Measurements from ENCODE around the gene NKTR. TPM values are rescaled to one million over a fixed set of nuclear protein-coding genes. Genes with fewer than 3 reads are reported as not detected.

Gene NKTR
- total RNA-seq, 3 donors from 2014 or later, result 132 to 214 (median 175) TPM

DNA sequence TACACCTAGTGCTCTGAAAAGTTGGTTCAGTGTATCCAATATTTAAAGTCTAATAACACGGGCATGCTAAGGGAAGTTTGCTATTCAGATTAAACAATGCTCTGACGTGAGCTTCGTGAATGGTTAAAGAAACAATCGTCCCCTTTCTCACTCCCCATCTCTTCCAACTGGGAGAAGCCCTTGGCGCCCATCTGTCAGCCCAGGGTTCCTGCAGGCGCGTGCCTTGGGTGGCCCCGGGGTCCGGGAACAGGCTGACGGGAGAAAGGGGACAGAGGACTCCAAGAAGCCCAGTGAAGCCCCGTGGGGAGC, 19.1 kb upstream of the NKTR start:
- Histone ChIP-seq H3K27ac (peak overlapping the region; percentile 93), H3K4me3 (peak overlapping the region; percentile 87 to 89 (median 89)), H3K27me3 (no peaks in the 10 kb centered on the region), H3K36me3 (no peaks in the 10 kb centered on the region), H3K9me3 (no peaks in the 10 kb centered on the region), H3K4me1 (peaks cover 0 to 15% of the 10 kb centered on the region in 2 donors)
- no peak for DNase-seq (ENCODE audit: low spot score in 2 of 2)
- TF ChIP-seq, protein P1, sequence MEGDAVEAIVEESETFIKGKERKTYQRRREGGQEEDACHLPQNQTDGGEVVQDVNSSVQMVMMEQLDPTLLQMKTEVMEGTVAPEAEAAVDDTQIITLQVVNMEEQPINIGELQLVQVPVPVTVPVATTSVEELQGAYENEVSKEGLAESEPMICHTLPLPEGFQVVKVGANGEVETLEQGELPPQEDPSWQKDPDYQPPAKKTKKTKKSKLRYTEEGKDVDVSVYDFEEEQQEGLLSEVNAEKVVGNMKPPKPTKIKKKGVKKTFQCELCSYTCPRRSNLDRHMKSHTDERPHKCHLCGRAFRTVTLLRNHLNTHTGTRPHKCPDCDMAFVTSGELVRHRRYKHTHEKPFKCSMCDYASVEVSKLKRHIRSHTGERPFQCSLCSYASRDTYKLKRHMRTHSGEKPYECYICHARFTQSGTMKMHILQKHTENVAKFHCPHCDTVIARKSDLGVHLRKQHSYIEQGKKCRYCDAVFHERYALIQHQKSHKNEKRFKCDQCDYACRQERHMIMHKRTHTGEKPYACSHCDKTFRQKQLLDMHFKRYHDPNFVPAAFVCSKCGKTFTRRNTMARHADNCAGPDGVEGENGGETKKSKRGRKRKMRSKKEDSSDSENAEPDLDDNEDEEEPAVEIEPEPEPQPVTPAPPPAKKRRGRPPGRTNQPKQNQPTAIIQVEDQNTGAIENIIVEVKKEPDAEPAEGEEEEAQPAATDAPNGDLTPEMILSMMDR (IDR thresholded peaks at IDR 0.05), result no peak
- TF ChIP-seq POLR2A (IDR thresholded peaks at IDR 0.05) (no peak), POLR2AphosphoS5 (IDR thresholded peaks at IDR 0.05) (no peak)
- intact Hi-C loops (cut with DNase I; ENCODE audit: low total_unique reads), result no loop called here

DNA sequence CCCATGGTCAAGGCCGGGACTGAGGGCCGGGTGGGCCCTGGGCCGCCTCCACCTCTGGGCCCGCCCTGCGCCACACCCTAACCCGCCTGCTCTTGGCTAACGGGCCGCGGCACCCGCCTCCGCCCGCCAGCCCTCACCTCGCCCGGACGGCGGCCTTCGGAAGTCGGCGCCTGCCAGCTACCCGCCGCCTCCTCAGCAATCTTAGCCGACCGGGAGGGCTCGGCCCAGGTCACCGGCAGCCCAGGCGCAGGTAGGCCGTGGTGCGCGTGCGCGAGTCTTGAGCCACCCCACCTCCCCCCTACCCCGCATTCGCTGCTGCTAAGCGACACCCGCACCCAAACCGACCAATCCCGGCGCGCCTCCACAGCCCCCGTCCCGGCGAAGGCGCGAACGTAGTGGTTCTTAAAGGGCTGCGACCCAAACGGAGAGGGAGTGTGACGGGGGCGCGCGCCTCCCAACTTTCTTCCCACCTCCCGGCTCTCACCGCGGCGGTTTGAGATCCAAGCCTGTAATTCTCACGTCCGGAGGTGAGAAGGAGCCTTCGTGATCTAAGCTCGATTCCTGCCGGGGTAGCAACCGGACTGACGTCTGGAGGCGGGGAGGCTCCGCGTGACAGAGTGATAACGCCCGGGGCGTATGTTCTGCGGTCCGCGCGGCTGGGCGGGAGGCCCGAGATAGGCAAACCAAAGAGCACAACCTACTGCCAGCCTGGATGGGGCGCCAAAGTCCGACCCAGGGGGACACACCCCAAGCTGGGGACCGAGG, 18.6 kb upstream of the NKTR start, which contains the start of gene SEC22C:
SEC22C (minus strand) TSS at position 259 of the 765 bp plus-strand sequence. CDS start 12,921 bp downstream, outside the sequence.
- peaks cover 0 to 15% of the 10 kb centered on the region in 2 donors for H3K4me1 ChIP-seq
- no peaks in the 10 kb centered on the region for H3K27me3 ChIP-seq
- intact Hi-C loops (cut with DNase I; ENCODE audit: low total_unique reads), result no loop called here
- peak within 1 kb of the TSS; percentile 87 to 89 (median 89) for H3K4me3 ChIP-seq
- no peaks in the 10 kb centered on the region for H3K36me3 ChIP-seq
- no peaks in the 10 kb centered on the region for H3K9me3 ChIP-seq
- TF ChIP-seq, protein P1 (IDR thresholded peaks at IDR 0.05), result no peak
- peak; percentile 64 for TF ChIP-seq POLR2A (IDR thresholded peaks at IDR 0.05)
- TF ChIP-seq POLR2AphosphoS5 (IDR thresholded peaks at IDR 0.05), result peak; percentile 53 to 80 (median 62)
- peak within 1 kb of the TSS; percentile 93 for H3K27ac ChIP-seq
- DNase-seq (ENCODE audit: low spot score in 2 of 2), result peak; percentile 94 to 96

- Histone ChIP-seq H3K27me3 (no peaks in the 10 kb centered on the region), H3K4me3 (peak overlapping the region; percentile 87 to 89 (median 89)), H3K36me3 (no peaks in the 10 kb centered on the region), H3K9me3 (no peaks in the 10 kb centered on the region), H3K27ac (peak overlapping the region; percentile 93), H3K4me1 (peaks cover 0 to 15% of the 10 kb centered on the region in 2 donors)
- no peak for DNase-seq (ENCODE audit: low spot score in 2 of 2)
- TF ChIP-seq POLR2A (IDR thresholded peaks at IDR 0.05) (no peak), POLR2AphosphoS5 (IDR thresholded peaks at IDR 0.05) (no peak)
- TF ChIP-seq, protein P1 (IDR thresholded peaks at IDR 0.05), result no peak
- intact Hi-C loops (cut with DNase I; ENCODE audit: low total_unique reads), result no loop called here
Observed at GRCh38 chr3:42582474-42583070, 17.9 kb upstream of the NKTR start.

GRCh38 chr3:42588625-42589024, 11.9 kb upstream of the NKTR start:
- H3K36me3 ChIP-seq, result no peaks in the 10 kb centered on the region
- no peaks in the 10 kb centered on the region for H3K9me3 ChIP-seq
- intact Hi-C loops (cut with DNase I; ENCODE audit: low total_unique reads), result no loop called here
- H3K4me1 ChIP-seq, result peaks cover 0 to 3% of the 10 kb centered on the region in 2 donors
- H3K27me3 ChIP-seq, result no peaks in the 10 kb centered on the region
- no peak overlapping the region for H3K27ac ChIP-seq
- TF ChIP-seq POLR2A (IDR thresholded peaks at IDR 0.05), result no peak
- TF ChIP-seq, protein P1 (IDR thresholded peaks at IDR 0.05), result no peak
- no peak for TF ChIP-seq POLR2AphosphoS5 (IDR thresholded peaks at IDR 0.05)
- no peak for DNase-seq (ENCODE audit: low spot score in 2 of 2)
- H3K4me3 ChIP-seq, result no peak overlapping the region
